ENCODE results near the gene ISLR2.

ISLR2 gene

GRCh38 chr15:74128785-74129585 lies 1.4 kb upstream of the ISLR2 start:
- no peak for DNase-seq (ENCODE audit: low spot score)

GRCh38 chr15:74129586-74130154 lies 716 bp upstream of the ISLR2 start:
- peak; percentile 32 for DNase-seq (ENCODE audit: low spot score)

- no peak for DNase-seq (ENCODE audit: low spot score)
Observed at GRCh38 chr15:74130849-74131627, 652 bp downstream of the ISLR2 start.

GRCh38 chr15:74131628-74132413 lies 1.4 kb downstream of the ISLR2 start:
- no peak for DNase-seq (ENCODE audit: low spot score)

- no peak for DNase-seq (ENCODE audit: low spot score)
Observed at GRCh38 chr15:74132681-74133651, 2.6 kb downstream of the ISLR2 start.

GRCh38 chr15:74133694-74134386 lies 3.5 kb downstream of the ISLR2 start:
- DNase-seq (ENCODE audit: low spot score) = no peak

GRCh38 chr15:74134387-74135027 lies 4.1 kb downstream of the ISLR2 start:
- peak; percentile 32 for DNase-seq (ENCODE audit: low spot score)

GRCh38 chr15:74135041-74135565 lies 4.7 kb downstream of the ISLR2 start:
- DNase-seq (ENCODE audit: low spot score) = no peak

- no peak for DNase-seq (ENCODE audit: low spot score)
Observed at GRCh38 chr15:74136540-74136813, 6.1 kb downstream of the ISLR2 start.

GRCh38 chr15:74136814-74137536 lies 6.6 kb downstream of the ISLR2 start:
- no peak for DNase-seq (ENCODE audit: low spot score)

GRCh38 chr15:74137537-74137894 lies 7.1 kb downstream of the ISLR2 start:
- DNase-seq (ENCODE audit: low spot score) = no peak

GRCh38 chr15:74138642-74139041 lies 8.3 kb downstream of the ISLR2 start:
- no peak for DNase-seq (ENCODE audit: low spot score)

- no peak for DNase-seq (ENCODE audit: low spot score)
Observed at GRCh38 chr15:74141591-74141990, 11.2 kb downstream of the ISLR2 start.

- no peak for DNase-seq (ENCODE audit: low spot score)
Observed at GRCh38 chr15:74144153-74144775, 13.9 kb downstream of the ISLR2 start.

GRCh38 chr15:74146277-74146800 lies 16.0 kb downstream of the ISLR2 start:
- DNase-seq (ENCODE audit: low spot score) = no peak

GRCh38 chr15:74147051-74147450 lies 16.7 kb downstream of the ISLR2 start:
- DNase-seq (ENCODE audit: low spot score) = no peak

GRCh38 chr15:74155766-74156417 lies 25.5 kb downstream of the ISLR2 start:
- DNase-seq (ENCODE audit: low spot score) = no peak

All from Ammon's horn (tissue), 1 donor.